GM06990 (cell line): Measurements from ENCODE around the gene SERTM2.
"Not testable (repeated sequence)": the region's sequence is repeated elsewhere in the genome, so short reads cannot be mapped to it uniquely, and the experiment has no call there.

Experiments
- DNase-seq: peaks from one replicate; pipeline ENCODE4 v3.0.0-alpha.2; 2011; ENCODE audit not compliant: insufficient read length; ENCODE audit errors: extremely low read depth
- H3K27me3 ChIP-seq: replicated peaks from 2 replicates; pipeline ENCODE4 v1.6.0; 2011; ENCODE audit warnings: low read length; ENCODE audit not compliant: control insufficient read depth, insufficient read depth
- H3K36me3 ChIP-seq: 2 replicates; pipeline ENCODE4 v1.5.1; 2011; ENCODE audit warnings: low read length; ENCODE audit not compliant: control insufficient read depth, insufficient read depth
- H3K4me3 ChIP-seq: replicated peaks from 2 replicates; pipeline ENCODE4 v1.5.1; 2011; ENCODE audit warnings: low read depth, mild to moderate bottlenecking, control low read depth, low read length
- TF ChIP-seq, protein P1 (sequence below): IDR thresholded peaks from 2 replicates; pipeline ENCODE4 v1.5.1; 2011; ENCODE audit warnings: low read length, control low read depth, mild to moderate bottlenecking, inconsistent platforms; ENCODE audit not compliant: insufficient read depth, poor library complexity, severe bottlenecking

Gene SERTM2

DNA sequence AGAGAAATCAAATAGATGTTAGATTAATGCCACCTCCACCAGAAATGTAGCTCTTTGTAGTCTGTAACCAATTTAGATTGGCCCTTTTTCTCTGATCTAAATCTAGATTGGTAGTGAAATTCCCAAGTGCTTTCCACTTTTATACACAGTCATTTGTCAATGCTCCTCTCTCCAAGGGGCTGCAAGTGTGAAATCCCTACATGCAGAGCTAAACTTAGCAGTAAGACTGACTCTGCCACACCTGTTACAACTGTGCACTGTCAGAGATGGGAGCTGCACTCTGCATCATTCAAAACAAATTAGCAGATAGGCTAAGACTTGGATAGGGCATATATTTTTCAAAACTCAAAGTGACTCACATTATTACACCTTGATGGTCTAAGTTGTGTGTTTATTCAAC, 9.1 kb downstream of the SERTM2 start:
- Histone ChIP-seq H3K4me3 (no peak overlapping the region), H3K27me3 (no peaks in the 10 kb centered on the region), H3K36me3 (no peaks in the 10 kb centered on the region)
- DNase-seq: no peak
- TF ChIP-seq, protein P1, sequence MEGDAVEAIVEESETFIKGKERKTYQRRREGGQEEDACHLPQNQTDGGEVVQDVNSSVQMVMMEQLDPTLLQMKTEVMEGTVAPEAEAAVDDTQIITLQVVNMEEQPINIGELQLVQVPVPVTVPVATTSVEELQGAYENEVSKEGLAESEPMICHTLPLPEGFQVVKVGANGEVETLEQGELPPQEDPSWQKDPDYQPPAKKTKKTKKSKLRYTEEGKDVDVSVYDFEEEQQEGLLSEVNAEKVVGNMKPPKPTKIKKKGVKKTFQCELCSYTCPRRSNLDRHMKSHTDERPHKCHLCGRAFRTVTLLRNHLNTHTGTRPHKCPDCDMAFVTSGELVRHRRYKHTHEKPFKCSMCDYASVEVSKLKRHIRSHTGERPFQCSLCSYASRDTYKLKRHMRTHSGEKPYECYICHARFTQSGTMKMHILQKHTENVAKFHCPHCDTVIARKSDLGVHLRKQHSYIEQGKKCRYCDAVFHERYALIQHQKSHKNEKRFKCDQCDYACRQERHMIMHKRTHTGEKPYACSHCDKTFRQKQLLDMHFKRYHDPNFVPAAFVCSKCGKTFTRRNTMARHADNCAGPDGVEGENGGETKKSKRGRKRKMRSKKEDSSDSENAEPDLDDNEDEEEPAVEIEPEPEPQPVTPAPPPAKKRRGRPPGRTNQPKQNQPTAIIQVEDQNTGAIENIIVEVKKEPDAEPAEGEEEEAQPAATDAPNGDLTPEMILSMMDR: no peak

DNA sequence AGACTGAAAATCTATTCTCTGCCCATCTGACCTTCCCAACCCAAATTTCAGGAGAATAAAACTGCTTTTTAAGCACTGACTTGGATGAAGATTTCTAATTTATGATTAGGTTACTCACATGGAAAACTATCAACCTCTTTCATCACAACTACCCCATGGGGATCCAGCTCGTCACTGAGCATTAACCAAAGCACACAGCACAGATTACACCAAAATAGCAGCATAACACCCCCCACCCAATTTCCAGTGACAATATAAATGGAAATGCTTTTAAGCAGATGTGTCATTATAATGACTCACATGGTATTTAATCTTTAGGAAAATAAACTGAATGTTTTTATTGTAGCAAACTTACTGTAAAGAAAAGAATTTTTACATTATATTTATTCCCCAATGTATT, 9.7 kb downstream of the SERTM2 start:
- Histone ChIP-seq H3K4me3 (no peak overlapping the region), H3K27me3 (no peaks in the 10 kb centered on the region), H3K36me3 (no peaks in the 10 kb centered on the region)
- DNase-seq: no peak
- TF ChIP-seq, protein P1: no peak

DNA sequence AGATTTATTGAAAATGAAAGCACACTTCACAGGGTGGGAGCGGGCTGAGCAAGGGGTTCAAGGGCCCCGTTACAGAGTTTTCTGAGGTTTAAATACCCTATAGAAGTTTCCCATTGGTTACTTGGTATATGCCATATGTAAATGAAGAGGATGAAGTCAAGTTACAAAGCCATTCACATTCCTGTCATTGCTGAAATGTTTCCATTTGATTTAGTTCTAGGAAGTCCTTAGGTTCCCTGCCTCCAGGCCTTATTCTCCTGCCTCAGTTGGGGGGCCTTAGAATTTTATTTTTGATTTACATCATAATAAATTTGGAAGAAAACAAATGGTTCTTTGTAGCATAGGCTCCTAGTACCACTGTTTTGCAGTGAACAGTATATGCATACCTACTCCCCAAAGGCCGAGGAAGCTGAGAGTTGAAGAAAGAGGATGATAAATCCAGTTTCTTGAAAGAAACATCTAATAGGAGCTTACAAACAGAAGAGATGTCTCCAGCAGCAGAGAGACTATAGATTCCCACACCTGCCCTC, 31.8 kb downstream of the SERTM2 start:
- Histone ChIP-seq H3K4me3 (no peak overlapping the region), H3K36me3 (no peaks in the 10 kb centered on the region), H3K27me3 (no peaks in the 10 kb centered on the region)
- TF ChIP-seq, protein P1: no peak
- no peak for DNase-seq

DNA sequence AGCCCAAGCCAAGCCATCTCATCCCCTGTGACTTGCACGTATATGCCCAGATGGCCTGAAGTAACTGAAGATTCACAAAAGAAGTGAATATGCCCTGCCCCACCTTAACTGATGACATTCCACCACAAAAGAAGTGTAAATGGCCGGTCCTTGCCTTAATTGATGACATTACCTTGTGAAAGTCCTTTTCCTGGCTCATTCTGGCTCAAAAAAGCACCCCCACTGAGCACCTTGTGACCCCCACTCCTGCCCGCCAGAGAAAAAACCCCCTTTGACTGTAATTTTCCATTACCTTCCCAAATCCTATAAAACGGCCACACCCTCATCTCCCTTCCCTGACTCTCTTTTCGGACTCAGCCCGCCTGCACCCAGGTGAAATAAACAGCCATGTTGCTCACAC, 37.8 kb downstream of the SERTM2 start:
- H3K4me3 ChIP-seq, H3K36me3 ChIP-seq, H3K27me3 ChIP-seq, DNase-seq: not testable (repeated sequence)

DNA sequence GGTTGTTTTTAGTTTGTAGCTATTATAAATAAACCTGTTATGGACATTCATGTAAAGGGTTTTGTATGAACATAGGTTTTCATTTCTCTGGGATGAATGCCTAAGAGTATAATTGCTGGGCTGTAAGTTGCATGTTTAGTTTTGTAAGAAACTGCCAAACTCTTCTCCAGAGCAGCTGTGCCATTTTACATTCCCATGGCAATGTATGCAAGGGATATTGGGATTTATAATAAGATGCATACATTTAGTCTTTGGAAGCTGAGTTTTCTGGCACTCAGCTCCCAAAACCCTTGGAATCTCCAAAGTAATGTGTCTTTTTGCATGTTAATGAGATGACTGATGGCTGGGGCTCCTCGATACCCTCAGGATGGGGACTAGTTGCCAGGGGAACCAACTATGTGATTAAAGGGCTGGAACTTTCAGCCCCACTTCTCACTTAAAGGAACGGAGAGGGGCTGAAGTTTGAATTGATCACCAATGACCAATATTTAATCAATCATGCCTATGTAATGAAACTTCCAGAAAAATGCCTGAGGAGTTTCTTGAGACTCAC, 44.0 kb downstream of the SERTM2 start:
- no peak for DNase-seq
- Histone ChIP-seq H3K36me3 (no peaks in the 10 kb centered on the region), H3K4me3 (no peak overlapping the region), H3K27me3 (no peaks in the 10 kb centered on the region)
- TF ChIP-seq, protein P1: no peak

DNA sequence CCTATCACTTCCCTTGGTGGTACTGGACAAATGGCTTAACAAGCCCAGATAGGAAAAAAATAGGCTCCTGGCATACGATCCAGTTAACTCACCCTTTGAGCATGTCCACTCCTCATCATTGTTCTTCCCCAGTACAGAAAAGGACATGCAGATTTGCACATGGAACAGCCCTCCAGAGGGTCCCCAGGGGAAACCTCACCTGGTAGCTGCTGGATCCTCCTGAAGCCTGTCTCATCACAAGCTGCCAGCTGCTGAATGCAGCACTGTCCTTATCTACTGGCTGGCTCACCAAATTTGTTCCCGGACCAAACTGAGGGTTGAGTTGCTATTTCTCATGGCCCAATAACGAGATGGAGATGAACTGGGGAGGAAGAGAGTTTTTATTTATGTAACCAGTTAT, 49.4 kb downstream of the SERTM2 start:
- Histone ChIP-seq H3K4me3 (no peak overlapping the region), H3K27me3 (no peaks in the 10 kb centered on the region), H3K36me3 (no peaks in the 10 kb centered on the region)
- DNase-seq: no peak
- TF ChIP-seq, protein P1: no peak
